Measurements from ENCODE around the gene ACTN1. TPM values are rescaled to one million over a fixed set of nuclear protein-coding genes. Genes with fewer than 3 reads are reported as not detected.

ACTN1 gene
- polyA plus RNA-seq: 3.0 and 22.7 TPM in 2 replicates

DNA sequence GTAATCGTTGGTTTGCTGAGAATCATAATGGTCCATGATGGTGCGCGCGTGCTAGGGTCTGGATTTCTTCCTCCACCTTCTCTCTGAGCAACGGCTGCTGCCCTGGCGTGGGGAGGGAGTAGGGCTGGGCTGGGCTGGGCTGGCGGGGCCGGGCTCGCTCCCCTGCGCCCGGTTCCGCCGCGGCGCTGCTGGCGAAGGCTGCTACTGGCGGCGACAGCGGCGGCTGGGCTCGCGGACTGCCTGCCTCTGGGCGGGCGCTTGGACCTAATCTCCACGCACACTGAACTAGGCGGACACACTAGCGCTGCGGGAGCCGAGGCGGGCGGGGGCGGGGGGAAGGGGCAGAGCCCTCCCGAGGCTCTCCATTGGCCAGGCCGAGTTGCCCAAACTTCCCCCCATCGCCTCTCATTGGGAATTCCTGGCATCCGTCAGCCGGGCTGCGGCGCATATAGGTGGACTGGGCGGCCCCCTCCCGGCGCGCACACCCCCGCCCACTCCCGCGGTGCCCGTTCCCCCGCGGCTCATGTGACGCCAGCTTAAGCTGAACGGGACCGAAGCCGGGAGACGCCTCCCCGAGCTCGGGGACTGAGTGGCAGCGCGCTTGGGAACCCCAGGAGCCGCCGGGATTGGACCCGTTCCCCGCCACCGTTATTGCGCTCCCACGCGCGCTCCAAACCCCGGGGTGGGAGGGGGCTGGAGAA lies at the start of gene ACTN1:
TSS of gene ACTN1 (minus strand) at position 282 of the 701 bp plus-strand sequence. CDS start at position 36, 246 bp downstream.

Other genes with a start within 250 kb of the ACTN1 start
- 9.1 and 10.5 TPM in 2 replicates for gene ZFP36L1, start 186.2 kb downstream of the ACTN1 start, polyA plus RNA-seq
- 14.7 and 16.7 TPM in 2 replicates for gene DCAF5, start 173.8 kb upstream of the ACTN1 start, polyA plus RNA-seq
- gene EXD2, start 212.2 kb upstream of the ACTN1 start, polyA plus RNA-seq: 11.6 and 15.7 TPM in 2 replicates